Colonic mucosa (tissue), 4 donors: ENCODE results near the gene DNLZ. TPM values are rescaled to one million over a fixed set of nuclear protein-coding genes. Genes with fewer than 3 reads are reported as not detected.

Experiments
- DNase-seq: peaks from one replicate; pipeline ENCODE4 v3.0.0-alpha.2; 2020
- H3K27ac ChIP-seq: fragments of 200-600 bp; one replicate; pipeline ENCODE4 v1.8.0; 2021
- H3K27me3 ChIP-seq: fragments of 200-600 bp; one replicate; pipeline ENCODE4 v1.8.0; 2021
- H3K36me3 ChIP-seq: fragments of 200-600 bp; one replicate; pipeline ENCODE4 v1.8.0; 2021
- H3K4me1 ChIP-seq: fragments of 200-600 bp; one replicate; pipeline ENCODE4 v1.8.0; 2021; ENCODE audit warnings: mild to moderate bottlenecking
- H3K4me3 ChIP-seq: fragments of 200-600 bp; one replicate; pipeline ENCODE4 v1.8.0; 2021
- H3K9ac ChIP-seq, 2 donors: one replicate each; pipeline ENCODE4 v1.7.0; 2013; ENCODE audit warnings: control low read depth in 2 of 2, low read depth in 2 of 2, low read length in 2 of 2
- H3K9me3 ChIP-seq: fragments of 200-600 bp; one replicate; pipeline ENCODE4 v1.8.0; 2021
- CTCF ChIP-seq: fragments of 200-600 bp; IDR thresholded peaks from one replicate; pipeline ENCODE4 v1.8.0; 2022; ENCODE audit warnings: antibody characterized with exemption, mild to moderate bottlenecking
- intact Hi-C: fragments of 100-400 bp; cut with DNase I; formaldehyde crosslinking; loops from one replicate; pipeline ENCODE4 v1.14.1; 2022
- total RNA-seq, 2 donors: library from RNA; stranded (reverse); fragmentation: NEBNext Ultra II Directional in 1 of 2; extraction: Animal tissue kit (Norgen Biotek cat#: 25700) in 1 of 2; gene quantifications; one replicate each; pipeline ENCODE4 v1.2.1, GENCODE V29; 2021
- donor health status: healthy.
- donor health status: DM: no; HTN: no; CAD: no.
- donor health status: DM: no; HTN: no; CAD: no.

The DNLZ gene
- total RNA-seq, 2 donors from 2014 or later, result 10.0 to 10.8 TPM

- H3K4me1 ChIP-seq, result peaks cover 12% of the 10 kb centered on the region
- no peak for DNase-seq
- H3K27ac ChIP-seq, result no peak overlapping the region
- intact Hi-C loops, result no loop called here
- H3K27me3 ChIP-seq, result no peaks in the 10 kb centered on the region
- H3K4me3 ChIP-seq, result no peak overlapping the region
- no peak overlapping the region for H3K9ac ChIP-seq
- TF ChIP-seq CTCF, result no peak
- peaks cover 6% of the 10 kb centered on the region for H3K36me3 ChIP-seq
- no peaks in the 10 kb centered on the region for H3K9me3 ChIP-seq
Observed at GRCh38 chr9:136395020-136395340, 31.4 kb upstream of the DNLZ start.

GRCh38 chr9:136394312-136395019 is 30.9 kb upstream of the DNLZ start:
- Histone ChIP-seq H3K9me3 (no peaks in the 10 kb centered on the region), H3K9ac (no peak overlapping the region), H3K4me3 (no peak overlapping the region), H3K27me3 (no peaks in the 10 kb centered on the region), H3K27ac (no peak overlapping the region), H3K36me3 (peaks cover 6% of the 10 kb centered on the region), H3K4me1 (peaks cover 12% of the 10 kb centered on the region)
- intact Hi-C loops, result no loop called here
- DNase-seq, result no peak
- TF ChIP-seq CTCF, result no peak

GRCh38 chr9:136393531-136393930 is 30.0 kb upstream of the DNLZ start:
- intact Hi-C loops, result no loop called here
- Histone ChIP-seq H3K4me1 (peaks cover 12% of the 10 kb centered on the region), H3K27ac (no peak overlapping the region), H3K9me3 (no peaks in the 10 kb centered on the region), H3K36me3 (peaks cover 6% of the 10 kb centered on the region), H3K4me3 (no peak overlapping the region), H3K27me3 (no peaks in the 10 kb centered on the region), H3K9ac (no peak overlapping the region)
- TF ChIP-seq CTCF, result no peak
- DNase-seq, result no peak

- no peaks in the 10 kb centered on the region for H3K9me3 ChIP-seq
- H3K36me3 ChIP-seq, result peaks cover 6% of the 10 kb centered on the region
- H3K9ac ChIP-seq, result no peak overlapping the region
Observed at GRCh38 chr9:136392538-136393449, 29.2 kb upstream of the DNLZ start.

More at GRCh38 chr9:136392538-136393449, 29.2 kb upstream of the DNLZ start:
- intact Hi-C loops, result no loop called here
- TF ChIP-seq CTCF, result no peak
- Histone ChIP-seq H3K4me1 (peaks cover 12% of the 10 kb centered on the region), H3K27me3 (no peaks in the 10 kb centered on the region), H3K4me3 (no peak overlapping the region), H3K27ac (no peak overlapping the region)
- no peak for DNase-seq
